GM12872 (cell line): Measurements from ENCODE around the gene UBTD2.

Source experiments
- CTCF ChIP-seq: IDR thresholded peaks from 3 replicates; pipeline ENCODE4 v1.5.1; 2011; ENCODE audit warnings: low read depth, mild to moderate bottlenecking, low read length, moderate library complexity; ENCODE audit not compliant: insufficient read depth

Gene UBTD2

GRCh38 chr5:172167895-172168294 is 115.7 kb downstream of the UBTD2 start:
- TF ChIP-seq CTCF, result no peak

GRCh38 chr5:172166030-172166826 is 117.3 kb downstream of the UBTD2 start:
- no peak for TF ChIP-seq CTCF

- TF ChIP-seq CTCF, result no peak
Observed at GRCh38 chr5:172165465-172165864, 118.1 kb downstream of the UBTD2 start.

GRCh38 chr5:172164769-172165212 is 118.8 kb downstream of the UBTD2 start:
- no peak for TF ChIP-seq CTCF

GRCh38 chr5:172163346-172163745 is 120.2 kb downstream of the UBTD2 start:
- no peak for TF ChIP-seq CTCF

- TF ChIP-seq CTCF, result no peak
Observed at GRCh38 chr5:172162987-172163343, 120.6 kb downstream of the UBTD2 start.

- TF ChIP-seq CTCF, result no peak
Observed at GRCh38 chr5:172162323-172162986, 121.1 kb downstream of the UBTD2 start.
